H1 (cell line): ENCODE measurements around the gene PRKCH. TPM values are rescaled to one million over a fixed set of nuclear protein-coding genes. Genes with fewer than 3 reads are reported as not detected.

Experiments
- CTCF ChIA-PET: fragments of 300-600 bp; sonication (Branson Sonifier 250); formaldehyde crosslinking; loops from one replicate; lab custom pipeline; 2021; ENCODE audit not compliant: partially characterized antibody; lab: Charles Lee
- POLR2A ChIA-PET: fragments of 300-600 bp; sonication (Branson Sonifier 250); formaldehyde crosslinking; loops from one replicate; lab custom pipeline; 2021; ENCODE audit warnings: inconsistent platforms; ENCODE audit not compliant: partially characterized antibody; lab: Charles Lee
- DNase-seq, 2 experiments: peaks; one replicate each; pipeline versions ENCODE4 v3.0.0 to v3.0.0-alpha.2; 2010 to 2022; ENCODE audit warnings: low spot score in 2 of 2, low read depth in 1 of 2, mixed read lengths in 1 of 2
- FAIRE-seq: peaks from 2 replicates; lab custom pipeline; 2011; peaks lifted over from hg19 to GRCh38; lab: Jason Lieb, UNC
- H2AFZ ChIP-seq: 2 replicates; pipeline ENCODE4 v1.8.1; 2012; ENCODE audit warnings: low read length, inconsistent platforms
- H2AK5ac ChIP-seq: 2 replicates; pipeline ENCODE4 v1.6.1; 2013; ENCODE audit warnings: low read depth, low read length
- H2BK120ac ChIP-seq: replicated peaks from 2 replicates; pipeline ENCODE3; 2013; ENCODE audit warnings: low read depth, low read length, inconsistent platforms
- H2BK12ac ChIP-seq: 2 replicates; pipeline ENCODE4 v1.6.1; 2013; ENCODE audit warnings: low read depth, low read length
- H2BK15ac ChIP-seq: 2 replicates; pipeline ENCODE4 v1.6.1; 2013; ENCODE audit warnings: low read length
- H2BK20ac ChIP-seq: 2 replicates; pipeline ENCODE4 v1.6.1; 2013; ENCODE audit warnings: low read length
- H2BK5ac ChIP-seq: 2 replicates; pipeline ENCODE4 v1.6.1; 2013; ENCODE audit warnings: low read depth, low read length
- H3K14ac ChIP-seq: 2 replicates; pipeline ENCODE4 v1.6.1; 2013; ENCODE audit warnings: inconsistent platforms; ENCODE audit not compliant: insufficient read length
- H3K18ac ChIP-seq: 2 replicates; pipeline ENCODE4 v1.6.1; 2013; ENCODE audit warnings: low read length; ENCODE audit errors: extremely low read depth
- H3K23ac ChIP-seq: 2 replicates; pipeline ENCODE4 v1.6.1; 2013; ENCODE audit warnings: inconsistent platforms; ENCODE audit not compliant: insufficient read length
- H3K23me2 ChIP-seq: 2 replicates; pipeline ENCODE4 v1.6.1; 2013; ENCODE audit warnings: low read depth, low read length
- H3K27ac ChIP-seq: 2 replicates; pipeline ENCODE4 v1.6.1; 2011; ENCODE audit warnings: low read depth, low read length, inconsistent platforms
- H3K27me3 ChIP-seq, 4 experiments: replicated peaks in 1 of 4; 1 replicate in 1 of 4; 2 replicates in 3 of 4; pipeline versions ENCODE4 v1.6.1 to v1.8.1; 2011 to 2013; ENCODE audit warnings: low read length in 3 of 4, mild to moderate bottlenecking in 3 of 4, inconsistent platforms in 2 of 4, mixed read lengths in 2 of 4, moderate library complexity in 1 of 4; ENCODE audit not compliant: control insufficient read depth in 3 of 4, insufficient read depth in 3 of 4; ENCODE audit errors: extremely low read depth in 1 of 4
- H3K36me3 ChIP-seq, 4 experiments: 2 replicates each; pipeline versions ENCODE4 v1.6.1 to v1.8.1; 2011 to 2013; ENCODE audit warnings: mild to moderate bottlenecking in 4 of 4, low read length in 3 of 4, moderate library complexity in 2 of 4, control low read depth in 1 of 4, inconsistent platforms in 1 of 4; ENCODE audit not compliant: insufficient read depth in 4 of 4, control insufficient read depth in 2 of 4
- H3K4ac ChIP-seq: replicated peaks from 2 replicates; pipeline ENCODE3; 2013; ENCODE audit warnings: low read length, low read depth, mixed read lengths, inconsistent platforms; ENCODE audit not compliant: insufficient read length
- H3K4me1 ChIP-seq, 4 experiments: replicated peaks in 1 of 4; 1 replicate in 1 of 4; 2 replicates in 3 of 4; pipeline versions ENCODE4 v1.6.1 to v1.8.1; 2011 to 2013; ENCODE audit warnings: low read length in 3 of 4, inconsistent platforms in 2 of 4, mixed read lengths in 1 of 4; ENCODE audit not compliant: insufficient read depth in 4 of 4, control insufficient read depth in 3 of 4
- H3K4me2 ChIP-seq, 2 experiments: 2 replicates each; pipeline versions ENCODE4 v1.6.1 to v1.8.1; 2011 to 2013; ENCODE audit warnings: low read depth in 2 of 2, low read length in 2 of 2, control low read depth in 1 of 2, inconsistent platforms in 1 of 2, mild to moderate bottlenecking in 1 of 2; ENCODE audit not compliant: insufficient read depth in 1 of 2
- H3K4me3 ChIP-seq, 4 experiments: fragments of 200-600, 300-600 bp in 1 of 4; sonication (generic), shearing (Covaris generic), sonication (Bioruptor Twin) in 1 of 4; 2 replicates each; pipeline versions ENCODE4 v1.5.1 to v1.8.1; 2011 to 2016; ENCODE audit warnings: low read length in 4 of 4, low read depth in 3 of 4, control low read depth in 2 of 4, inconsistent platforms in 2 of 4, mild to moderate bottlenecking in 2 of 4, mixed read lengths in 1 of 4, moderate library complexity in 1 of 4; ENCODE audit not compliant: insufficient read depth in 2 of 4; ENCODE audit errors: extremely low read depth in 1 of 4
- H3K56ac ChIP-seq: replicated peaks from 2 replicates; pipeline ENCODE3; 2013; ENCODE audit warnings: low read depth, mild to moderate bottlenecking, mixed read lengths, low read length, inconsistent platforms; ENCODE audit not compliant: insufficient read length
- H3K79me1 ChIP-seq: 2 replicates; pipeline ENCODE4 v1.6.1; 2013; ENCODE audit warnings: low read depth, low read length, control low read depth
- H3K79me2 ChIP-seq, 2 experiments: 2 replicates each; pipeline versions ENCODE4 v1.6.1 to v1.8.1; 2012 to 2013; ENCODE audit warnings: low read length in 2 of 2, mild to moderate bottlenecking in 2 of 2, inconsistent platforms in 1 of 2; ENCODE audit not compliant: insufficient read depth in 2 of 2, control insufficient read depth in 1 of 2
- H3K9ac ChIP-seq, 4 experiments: replicated peaks in 1 of 4; 1 replicate in 1 of 4; 2 replicates in 3 of 4; pipeline versions ENCODE4 v1.6.1 to v1.8.1; 2011 to 2013; ENCODE audit warnings: low read depth in 3 of 4, low read length in 3 of 4, control low read depth in 2 of 4, mild to moderate bottlenecking in 2 of 4, moderate library complexity in 2 of 4, inconsistent platforms in 1 of 4; ENCODE audit errors: extremely low read depth in 1 of 4
- H3K9me3 ChIP-seq, 2 experiments: 2 replicates each; pipeline versions ENCODE4 v1.6.1 to v1.8.1; 2012 to 2013; ENCODE audit warnings: mild to moderate bottlenecking in 2 of 2, moderate library complexity in 2 of 2, control low read depth in 1 of 2, inconsistent platforms in 1 of 2, low read depth in 1 of 2, low read length in 1 of 2, mixed read lengths in 1 of 2; ENCODE audit not compliant: insufficient read depth in 2 of 2
- H4K20me1 ChIP-seq, 2 experiments: replicated peaks in 1 of 2; 2 replicates each; pipeline versions ENCODE3 to v1.8.1; 2011 to 2013; ENCODE audit warnings: inconsistent platforms in 2 of 2, low read length in 2 of 2, mild to moderate bottlenecking in 1 of 2; ENCODE audit not compliant: insufficient read depth in 2 of 2, control insufficient read depth in 1 of 2
- H4K5ac ChIP-seq: 2 replicates; pipeline ENCODE4 v1.6.1; 2013; ENCODE audit warnings: low read length, low read depth, mixed read lengths, inconsistent platforms; ENCODE audit not compliant: insufficient read length
- H4K8ac ChIP-seq: 2 replicates; pipeline ENCODE4 v1.8.0; 2013; ENCODE audit warnings: mild to moderate bottlenecking, moderate library complexity, low read length, inconsistent platforms; ENCODE audit not compliant: insufficient read depth; ENCODE audit errors: extremely low read depth
- H4K91ac ChIP-seq: replicated peaks from 2 replicates; pipeline ENCODE3; 2013; ENCODE audit warnings: low read length, mixed read lengths, inconsistent platforms; ENCODE audit not compliant: insufficient read length
- ATF2 ChIP-seq: IDR thresholded peaks from 2 replicates; pipeline ENCODE4 v1.6.1; 2012; ENCODE audit warnings: low read length, inconsistent platforms
- WGBS, 2 experiments: shearing (Covaris generic) in 1 of 2; methylation state at CpG; one replicate each; pipeline versions ENCODE4 v1.1.6 to v1.1.7; 2013 to 2015; ENCODE audit warnings: low lambda C conversion rate in 2 of 2, mixed read lengths in 2 of 2, inconsistent platforms in 1 of 2, low coverage in 1 of 2, missing lambda C conversion rate in 1 of 2; ENCODE audit not compliant: insufficient replicate concordance in 2 of 2, insufficient coverage in 1 of 2, insufficient read length in 1 of 2; ENCODE audit errors: extremely low coverage in 1 of 2, missing lambda C conversion rate in 1 of 2; 5-methylcytosine and 5-hydroxymethylcytosine counted together
- polyA plus RNA-seq, 7 experiments: library from polyadenylated mRNA; depleted of rRNA in 3 of 7; stranded (reverse) in 5 of 7; unstranded in 2 of 7; fragments of >200 nt in 5 of 7; fragments of 200-250 nt in 2 of 7; gene quantifications; 1 replicate in 5 of 7; 2 replicates in 1 of 7; 4 replicates in 1 of 7; pipeline versions ENCODE4 v1.2.1 to v1.2.3, GENCODE V29; 2011 to 2013; ENCODE audit warnings: missing spikeins in 2 of 7, mixed read lengths in 2 of 7
- total RNA-seq: library from RNA; stranded (reverse); fragmentation: NEBNext Ultra II Directional; extraction: Animal tissue kit (Norgen Biotek cat#: 25700); gene quantifications from 2 replicates; pipeline ENCODE4 v1.2.1, GENCODE V29; 2021

Gene PRKCH
- total and polyA plus RNA-seq, 2 of the 8 experiments (the other 6 are each of a cell fraction or from before 2014, with no cell fraction given), result 6.4 to 7.0 TPM

- no peak overlapping the region for H3K27ac ChIP-seq
- H3K56ac ChIP-seq, result no peak overlapping the region
- no peaks in the 10 kb centered on the region for H4K20me1 ChIP-seq
- H2BK15ac ChIP-seq, result no peak overlapping the region
- no peak overlapping the region for H3K9ac ChIP-seq
- H3K36me3 ChIP-seq, result no peaks in the 10 kb centered on the region
- H3K79me1 ChIP-seq, result 0 out of 2 replicates have a peak, but pooled peaks cover 2% of the 10 kb centered on the region
- no peak overlapping the region for H3K18ac ChIP-seq
- no peak overlapping the region for H4K8ac ChIP-seq
- WGBS, 2 experiments, result 89% methylated on average over 3 of the region's 3 CpGs; no CpG with 5 or more reads in 1 of the 2 experiments
- H3K79me2 ChIP-seq, result no peaks in the 10 kb centered on the region
- H3K23me2 ChIP-seq, result no peaks in the 10 kb centered on the region
- no peak overlapping the region for H3K4ac ChIP-seq
- no peak overlapping the region for H2AFZ ChIP-seq
- H2BK5ac ChIP-seq, result no peak overlapping the region
- H3K4me2 ChIP-seq, result no peak overlapping the region
- FAIRE-seq (no peak), DNase-seq (no peak)
- H3K4me3 ChIP-seq, result no peak overlapping the region
- no peak overlapping the region for H3K23ac ChIP-seq
- ChIA-PET CTCF (interaction anchor here (0.6 kb wide), 1 partner anchor 373 kb away, joined by 3 read pairs; no protein-coding TSS in a partner anchor), POLR2A (no interaction called here)
- no peak overlapping the region for H2AK5ac ChIP-seq
- H3K9me3 ChIP-seq, result no peaks in the 10 kb centered on the region
- no peak overlapping the region for H2BK20ac ChIP-seq
- TF ChIP-seq ATF2, result no peak
- H2BK120ac ChIP-seq, result no peak overlapping the region
- no peak overlapping the region for H4K91ac ChIP-seq
- no peak overlapping the region for H4K5ac ChIP-seq
- peaks cover 4 to 14% (median 12%) of the 10 kb centered on the region in 4 experiments for H3K4me1 ChIP-seq
- no peaks in the 10 kb centered on the region for H3K27me3 ChIP-seq
- no peak overlapping the region for H2BK12ac ChIP-seq
- no peak overlapping the region for H3K14ac ChIP-seq
Measured at GRCh38 chr14:61463664-61464285, 142.4 kb downstream of the PRKCH start.
